ENCODE results near the gene ALB.

Gene ALB

GRCh38 chr4:73439991-73440390 is 35.9 kb downstream of the ALB start:
- H3K4me3 ChIP-seq (ENCODE audit: low read depth, low read length), result no peak overlapping the region
- no peak for TF ChIP-seq CTCF (IDR thresholded peaks at IDR 0.05; ENCODE audit: insufficient read depth, low read depth, low read length, missing control alignments)
- DNase-seq (ENCODE audit: low read depth), result no peak

- DNase-seq (ENCODE audit: low read depth), result no peak
- no peak overlapping the region for H3K4me3 ChIP-seq (ENCODE audit: low read depth, low read length)
- no peak for TF ChIP-seq CTCF (IDR thresholded peaks at IDR 0.05; ENCODE audit: insufficient read depth, low read depth, low read length, missing control alignments)
Observed at GRCh38 chr4:73440653-73441052, 36.6 kb downstream of the ALB start.

DNA sequence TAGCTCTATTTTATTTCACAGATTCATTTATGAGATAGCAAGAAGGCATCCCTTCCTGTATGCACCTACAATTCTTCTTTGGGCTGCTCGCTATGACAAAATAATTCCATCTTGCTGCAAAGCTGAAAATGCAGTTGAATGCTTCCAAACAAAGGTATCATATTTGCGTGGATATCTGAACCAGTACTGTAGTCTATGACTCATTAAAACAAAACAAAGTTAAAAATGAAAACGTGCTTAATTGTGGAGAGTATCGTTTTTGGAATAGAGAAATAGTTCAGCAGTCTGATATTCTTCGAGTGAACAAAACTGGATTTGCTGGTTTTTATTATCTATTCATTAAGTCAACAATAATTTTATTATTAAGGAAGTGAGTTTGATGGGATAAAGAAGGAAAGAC is 38.2 kb downstream of the ALB start:
- H3K4me3 ChIP-seq (ENCODE audit: low read depth, low read length), result no peak overlapping the region

GRCh38 chr4:73443224-73443623 is 39.1 kb downstream of the ALB start:
- no peak overlapping the region for H3K4me3 ChIP-seq (ENCODE audit: low read depth, low read length)
- no peak for TF ChIP-seq CTCF (IDR thresholded peaks at IDR 0.05; ENCODE audit: insufficient read depth, low read depth, low read length, missing control alignments)
- no peak for DNase-seq (ENCODE audit: low read depth)

More for the DNA sequence above, 38.2 kb downstream of the ALB start:
- no peak for TF ChIP-seq CTCF (IDR thresholded peaks at IDR 0.05; ENCODE audit: insufficient read depth, low read depth, low read length, missing control alignments)
- no peak for DNase-seq (ENCODE audit: low read depth)

- DNase-seq (ENCODE audit: low read depth), result no peak
- no peak for TF ChIP-seq CTCF (IDR thresholded peaks at IDR 0.05; ENCODE audit: insufficient read depth, low read depth, low read length, missing control alignments)
- no peak overlapping the region for H3K4me3 ChIP-seq (ENCODE audit: low read depth, low read length)
Observed at GRCh38 chr4:73445383-73446335, 41.6 kb downstream of the ALB start.

GRCh38 chr4:73446336-73446938 is 42.4 kb downstream of the ALB start:
- no peak overlapping the region for H3K4me3 ChIP-seq (ENCODE audit: low read depth, low read length)
- peak; percentile 69 for DNase-seq (ENCODE audit: low read depth)
- peak; percentile 76 for TF ChIP-seq CTCF (IDR thresholded peaks at IDR 0.05; ENCODE audit: insufficient read depth, low read depth, low read length, missing control alignments)

All from GM12865 (cell line).